HepG2 (cell line): ENCODE data around the gene COQ5. TPM values are rescaled to one million over a fixed set of nuclear protein-coding genes. Genes with fewer than 3 reads are reported as not detected.

Source experiments
- ATAC-seq: fragments of 200-7000 bp; cut with Tn5 transposase; 3 replicates; pipeline ENCODE4 v1.9.1; 2020; ENCODE audit warnings: mild to moderate bottlenecking, moderate library complexity
- BruUV-seq: library from RNA; stranded (reverse); fragments of 400-500 nt; replicated peaks from 2 replicates; lab custom pipeline; 2021; lab: Mats Ljungman, UMichigan
- CTCF ChIA-PET: fragments of 300-600 bp; formaldehyde crosslinking; extraction: SDS; loops from one replicate; lab custom pipeline; 2021; ENCODE audit warnings: low total read pairs, inconsistent platforms, low intra/inter-chr PET ratio; lab: Yijun Ruan, JAX
- POLR2A ChIA-PET: fragments of 350-600 bp; sonication (Branson Sonifier 250); formaldehyde crosslinking; loops from one replicate; lab custom pipeline; 2020; ENCODE audit warnings: antibody characterized with exemption, inconsistent platforms; lab: Yijun Ruan, JAX
- DNase-seq: peaks from one replicate; pipeline ENCODE4 v3.0.0-alpha.2; 2015; ENCODE audit warnings: low spot score
- FAIRE-seq: peaks from 3 replicates; lab custom pipeline; 2011; peaks lifted over from hg19 to GRCh38; lab: Jason Lieb, UNC
- H2AFZ ChIP-seq: one replicate; pipeline ENCODE4 v1.6.1; 2011; ENCODE audit warnings: low read length, inconsistent platforms
- H3K27ac ChIP-seq: fragments of 300-600 bp; 3 replicates; pipeline ENCODE4 v1.8.0; 2011; ENCODE audit warnings: mixed run types, mild to moderate bottlenecking, mixed read lengths, low read length, inconsistent platforms; ENCODE audit not compliant: insufficient read depth; ENCODE audit errors: extremely low read length
- H3K27me3 ChIP-seq, 2 experiments: fragments of 200-600 bp in 1 of 2; 2 replicates in 1 of 2; 3 replicates in 1 of 2; pipeline versions ENCODE4 v1.6.0 to v1.8.0; 2011; ENCODE audit warnings: low read length in 2 of 2, mild to moderate bottlenecking in 2 of 2, moderate library complexity in 2 of 2, inconsistent platforms in 1 of 2; ENCODE audit not compliant: insufficient read depth in 2 of 2, control insufficient read depth in 1 of 2
- H3K36me3 ChIP-seq, 2 experiments: fragments of 200-600 bp in 1 of 2; replicated peaks in 1 of 2; 2 replicates in 1 of 2; 3 replicates in 1 of 2; pipeline versions ENCODE4 v1.5.1 to v1.8.0; 2011; ENCODE audit warnings: low read length in 2 of 2, inconsistent platforms in 1 of 2; ENCODE audit not compliant: insufficient read depth in 2 of 2, control insufficient read depth in 1 of 2
- H3K4me1 ChIP-seq: 2 replicates; pipeline ENCODE4 v1.5.1; 2012; ENCODE audit warnings: low read length, inconsistent platforms; ENCODE audit not compliant: insufficient read depth
- H3K4me2 ChIP-seq: 2 replicates; pipeline ENCODE4 v1.6.0; 2011; ENCODE audit warnings: low read depth, low read length, inconsistent platforms
- H3K4me3 ChIP-seq, 3 experiments: fragments of 200-600 bp in 1 of 3; sonication (generic), shearing (Covaris generic) in 1 of 3; replicated peaks in 1 of 3; 2 replicates each; pipeline ENCODE4 v1.5.1; 2011 to 2016; ENCODE audit warnings: low read length in 3 of 3, inconsistent platforms in 2 of 3, low read depth in 2 of 3, mild to moderate bottlenecking in 2 of 3, control low read depth in 1 of 3, mixed read lengths in 1 of 3; ENCODE audit not compliant: insufficient read depth in 1 of 3
- H3K79me2 ChIP-seq: one replicate; pipeline ENCODE4 v1.6.1; 2011; ENCODE audit warnings: low read length, inconsistent platforms; ENCODE audit not compliant: insufficient read depth
- H3K9ac ChIP-seq: 2 replicates; pipeline ENCODE4 v1.6.0; 2011; ENCODE audit warnings: mild to moderate bottlenecking, low read depth, low read length, inconsistent platforms; ENCODE audit not compliant: insufficient read depth
- H3K9me3 ChIP-seq: 2 replicates; pipeline ENCODE4 v1.5.1; 2012; ENCODE audit warnings: mild to moderate bottlenecking, low read length
- H4K20me1 ChIP-seq: 2 replicates; pipeline ENCODE4 v1.6.0; 2011; ENCODE audit warnings: inconsistent platforms, mild to moderate bottlenecking, low read length, moderate library complexity; ENCODE audit not compliant: insufficient read depth
- CERS6 ChIP-seq: sonication (generic); formaldehyde crosslinking; IDR thresholded peaks from 2 replicates; pipeline ENCODE4 v1.5.0; 2020; ENCODE audit warnings: missing genetic modification reagents
- CREB1 ChIP-seq, 2 experiments: fragments of 450-650 bp in 1 of 2; IDR thresholded peaks; 2 replicates each; pipeline ENCODE4 v1.6.1; 2016 to 2017; ENCODE audit warnings: control low read depth in 1 of 2, mild to moderate bottlenecking in 1 of 2, missing compliant biosample characterization in 1 of 2, missing genetic modification characterization in 1 of 2
- GLI4 ChIP-seq: sonication (generic); formaldehyde crosslinking; IDR thresholded peaks from 2 replicates; pipeline ENCODE4 v1.5.1; 2020; ENCODE audit warnings: missing genetic modification reagents, mild to moderate bottlenecking, moderate library complexity, borderline replicate concordance
- GRHL1 ChIP-seq: sonication (generic); formaldehyde crosslinking; conservative IDR thresholded peaks from 2 replicates; pipeline ENCODE4 v1.8.0; 2022; ENCODE audit warnings: missing genetic modification reagents
- NCOA5 ChIP-seq: sonication (generic); formaldehyde crosslinking; IDR thresholded peaks from 2 replicates; pipeline ENCODE4 v1.4.0; 2020; ENCODE audit warnings: missing genetic modification reagents
- NR1H2 ChIP-seq: sonication (generic); formaldehyde crosslinking; IDR thresholded peaks from 2 replicates; pipeline ENCODE4 v1.8.1; 2022; ENCODE audit warnings: low read depth, missing genetic modification reagents, borderline replicate concordance
- REL ChIP-seq: sonication (generic); formaldehyde crosslinking; conservative IDR thresholded peaks from 2 replicates; pipeline ENCODE4 v1.8.0; 2022; ENCODE audit warnings: mild to moderate bottlenecking, missing genetic modification reagents, moderate library complexity
- SIN3B ChIP-seq: fragments of 150-350 bp; IDR thresholded peaks from 2 replicates; pipeline ENCODE4 v1.6.1; 2014; ENCODE audit warnings: low read length
- ZKSCAN8 ChIP-seq: IDR thresholded peaks from 2 replicates; pipeline ENCODE4 v1.6.1; 2016; ENCODE audit warnings: borderline replicate concordance, missing genetic modification reagents, missing compliant biosample characterization
- ZNF136 ChIP-seq: sonication (generic); formaldehyde crosslinking; IDR thresholded peaks from 2 replicates; pipeline ENCODE4 v1.8.1; 2022; ENCODE audit warnings: low read depth, mild to moderate bottlenecking, moderate library complexity, missing genetic modification reagents
- ZNF225 ChIP-seq: sonication (generic); formaldehyde crosslinking; IDR thresholded peaks from 2 replicates; pipeline ENCODE4 v1.4.0; 2020; ENCODE audit warnings: mild to moderate bottlenecking, missing genetic modification reagents
- ZNF264 ChIP-seq: sonication (generic); formaldehyde crosslinking; IDR thresholded peaks from 2 replicates; pipeline ENCODE4 v1.4.0; 2020; ENCODE audit warnings: missing genetic modification reagents
- ZNF274 ChIP-seq: sonication (generic); formaldehyde crosslinking; IDR thresholded peaks from 2 replicates; pipeline ENCODE4 v1.5.1; 2020; ENCODE audit warnings: mild to moderate bottlenecking, missing genetic modification reagents
- ZNF3 ChIP-seq: IDR thresholded peaks from 2 replicates; pipeline ENCODE4 v1.7.0; 2017; ENCODE audit warnings: inconsistent platforms
- ZNF446 ChIP-seq: sonication (generic); formaldehyde crosslinking; IDR thresholded peaks from 2 replicates; pipeline ENCODE4 v1.5.0; 2020; ENCODE audit warnings: mild to moderate bottlenecking, missing genetic modification reagents
- ZNF501 ChIP-seq: sonication (generic); formaldehyde crosslinking; IDR thresholded peaks from 2 replicates; pipeline ENCODE4 v1.5.1; 2020; ENCODE audit warnings: mild to moderate bottlenecking, moderate library complexity, missing genetic modification reagents
- ZNF704 ChIP-seq: sonication (generic); formaldehyde crosslinking; IDR thresholded peaks from 2 replicates; pipeline ENCODE4 v1.8.1; 2023; ENCODE audit warnings: mild to moderate bottlenecking, inconsistent platforms, moderate library complexity, missing genetic modification reagents, borderline replicate concordance
- ZNF839 ChIP-seq: sonication (generic); formaldehyde crosslinking; IDR thresholded peaks from 2 replicates; pipeline ENCODE4 v1.4.0; 2020; ENCODE audit warnings: missing genetic modification reagents, mild to moderate bottlenecking, borderline replicate concordance
- ZNF850 ChIP-seq: sonication (generic); formaldehyde crosslinking; conservative IDR thresholded peaks from 2 replicates; pipeline ENCODE4 v1.9.0; 2021; ENCODE audit warnings: mild to moderate bottlenecking, missing genetic modification reagents
- in situ Hi-C: cut with HindIII; loops from 2 replicates; pipeline ENCODE4 v1.10.0; 2017; ENCODE audit warnings: low pct_unique_long_range_greater_than_20kb; ENCODE audit not compliant: extremely low pct_ligation_motif_present
- intact Hi-C: fragments of 100-400 bp; cut with micrococcal nuclease; formaldehyde crosslinking; loops from one replicate; pipeline ENCODE4 v1.10.0; 2022; ENCODE audit not compliant: unreplicated experiment
- polyA plus RNA-seq, 8 experiments: library from polyadenylated mRNA; depleted of rRNA in 3 of 8; stranded (reverse) in 7 of 8; unstranded in 1 of 8; fragments of >200 nt; fragmentation: Illumina TruSeq in 4 of 8; extraction: Trizol in 4 of 8; gene quantifications; 2 replicates each; pipeline versions ENCODE4 v1.2.1 to v1.2.3, GENCODE V29; 2011 to 2016; ENCODE audit warnings: low read depth in 4 of 8, missing spikeins in 1 of 8, mixed read lengths in 1 of 8; ENCODE audit not compliant: insufficient read depth in 1 of 8
- total RNA-seq, 5 experiments: library from RNA; depleted of rRNA; stranded (reverse); fragments of >200 nt; fragmentation: Illumina TruSeq; extraction: Trizol; gene quantifications; 2 replicates each; pipeline ENCODE4 v1.2.3, GENCODE V29; 2016; ENCODE audit warnings: low read depth in 1 of 5

The COQ5 gene
- total and polyA plus RNA-seq, 2 of the 13 experiments (the other 11 are each of a cell fraction or from before 2014, with no cell fraction given) = 36.4 to 41.5 TPM

GRCh38 chr12:120473807-120474615, 54.9 kb downstream of the COQ5 start (continued):
- TF ChIP-seq GRHL1 = no peak
- no peak for TF ChIP-seq ZNF3 (CRISPR knock-in tag)

- Histone ChIP-seq H4K20me1 (peaks cover 13% of the 10 kb centered on the region; the same call in 1 of the 2 replicates), H3K9ac (no peak overlapping the region)
- BruUV-seq = TSS peak; percentile 41
- in situ Hi-C loops = no loop called here
- TF ChIP-seq ZNF704 (CRISPR knock-in tag) (no peak), ZNF839 (CRISPR knock-in tag) (no peak), GLI4 (CRISPR knock-in tag) (no peak), SIN3B (no peak), ZKSCAN8 (no peak), ZNF446 (no peak), NCOA5 (CRISPR knock-in tag) (no peak), NR1H2 (CRISPR knock-in tag) (no peak), ZNF850 (no peak), ZNF501 (CRISPR knock-in tag) (no peak), ZNF264 (CRISPR knock-in tag) (no peak), ZNF274 (CRISPR knock-in tag) (no peak), ZNF136 (CRISPR knock-in tag) (no peak), CREB1 (IDR thresholded peaks at IDR 0.05) (no peak), CREB1 (CRISPR knock-in tag; IDR thresholded peaks at IDR 0.05) (no peak), CERS6 (CRISPR knock-in tag) (no peak), ZNF225 (CRISPR knock-in tag) (no peak), REL (CRISPR knock-in tag) (no peak)
- TF ChIP-seq, all 625 proteins: peak for 0
- H3K4me2 ChIP-seq = no peak overlapping the region
- POLR2A ChIA-PET = no interaction called here
- peaks cover 47% of the 10 kb centered on the region for H3K4me1 ChIP-seq
- no peaks in the 10 kb centered on the region; a peak in 1 of 5 replicates for H3K27me3 ChIP-seq
- H3K9me3 ChIP-seq = no peaks in the 10 kb centered on the region
- no peak for FAIRE-seq
- no peak overlapping the region for H3K4me3 ChIP-seq
- no peak overlapping the region for H2AFZ ChIP-seq
- H3K27ac ChIP-seq = no peak overlapping the region
- intact Hi-C loops = no loop called here
- peaks cover 22% of the 10 kb centered on the region for H3K79me2 ChIP-seq
- ATAC-seq = no peak
- CTCF ChIA-PET = no interaction called here
- DNase-seq = no peak
- 0 out of 5 replicates have a peak, but pooled peaks cover 0 to 2% of the 10 kb centered on the region in 2 experiments for H3K36me3 ChIP-seq
Measured at GRCh38 chr12:120472521-120472920, 56.4 kb downstream of the COQ5 start.
